ENCODE data around the gene RASL12.
"Not testable (repeated sequence)": the region's sequence is repeated elsewhere in the genome, so short reads cannot be mapped to it uniquely, and the experiment has no call there.

The RASL12 gene

GRCh38 chr15:65067645-65068402, at the start of gene RASL12:
Gene RASL12, minus strand, starts transcription at chr15:65067991. Its CDS starts 156 bp downstream, at chr15:65067835.
- no peak for DNase-seq

- no peak for DNase-seq
These were observed 47.8 kb upstream of the RASL12 start for GRCh38 chr15:65115542-65115941.

GRCh38 chr15:65115086-65115485, 47.3 kb upstream of the RASL12 start, which contains the start of gene UBAP1L:
Gene UBAP1L, minus strand, starts transcription at chr15:65115200. Its CDS starts 8,985 bp downstream, at chr15:65106215.
- DNase-seq: no peak

- DNase-seq: no peak
These were observed 43.0 kb upstream of the RASL12 start for GRCh38 chr15:65110676-65111292.

- DNase-seq: no peak
These were observed 38.3 kb upstream of the RASL12 start for GRCh38 chr15:65106011-65106590.

- no peak for DNase-seq
These were observed 37.2 kb upstream of the RASL12 start for GRCh38 chr15:65105038-65105437.

GRCh38 chr15:65102912-65103311, 35.1 kb upstream of the RASL12 start:
- no peak for DNase-seq

GRCh38 chr15:65101891-65102708, 34.3 kb upstream of the RASL12 start:
- DNase-seq: no peak

- peak; percentile 60 for DNase-seq
These were observed 33.7 kb upstream of the RASL12 start for GRCh38 chr15:65101411-65101890.

GRCh38 chr15:65100442-65100841, 32.7 kb upstream of the RASL12 start:
- DNase-seq: no peak

- DNase-seq: not testable (repeated sequence)
These were observed 32.0 kb upstream of the RASL12 start for GRCh38 chr15:65099801-65100200.

- no peak for DNase-seq
These were observed 31.5 kb upstream of the RASL12 start for GRCh38 chr15:65099336-65099735.

GRCh38 chr15:65097651-65098263, 30.0 kb upstream of the RASL12 start:
- no peak for DNase-seq

GRCh38 chr15:65096481-65097385, 28.9 kb upstream of the RASL12 start:
- no peak for DNase-seq

- DNase-seq: no peak
These were observed 27.9 kb upstream of the RASL12 start for GRCh38 chr15:65095747-65096104.

- no peak for DNase-seq
These were observed 27.4 kb upstream of the RASL12 start for GRCh38 chr15:65095011-65095746.

- DNase-seq: no peak
These were observed 26.7 kb upstream of the RASL12 start for GRCh38 chr15:65094294-65094995.

GRCh38 chr15:65093793-65094170, 26.0 kb upstream of the RASL12 start:
- DNase-seq: not testable (repeated sequence)

- DNase-seq: no peak
These were observed 25.4 kb upstream of the RASL12 start for GRCh38 chr15:65092911-65093792.
